Right lobe of liver (tissue), 5 donors: Measurements from ENCODE around the gene OTOGL. TPM values are rescaled to one million over a fixed set of nuclear protein-coding genes. Genes with fewer than 3 reads are reported as not detected.

Experiments used
- small RNA-seq, 2 experiments: library from RNA; depleted of rRNA; stranded (forward); fragments of <200 nt; gene quantifications; one replicate each; pipeline ENCODE3, GENCODE V24; 2016
- total RNA-seq, 6 experiments: library from RNA; depleted of rRNA in 2 of 6; stranded (reverse); fragments of >200 nt in 2 of 6; fragmentation: NEBNext Ultra II Directional in 3 of 6; extraction: Animal tissue kit (Norgen Biotek cat#: 25700) in 3 of 6; gene quantifications; one replicate each; pipeline versions ENCODE4 v1.1.0 to v1.2.4, GENCODE V29; 2016 to 2023
- donor health status: DM: no; HTN: no; CAD: no.
- donor health status: DM: no; HTN: no; CAD: no.
- donor health status: DM: no; HTN: yes; CAD: no.
- donor health status: DM: no; HTN: yes; CAD: no.

Gene OTOGL
- total RNA-seq, 6 experiments from 2014 or later = 0.06 TPM; not detected in 5

Small RNA genes lying within 50 kb of the gene (small RNA-seq; reads per million reads assigned to genes)
- gene RN7SKP261 = 0 reads per million in 2 experiments
- 0 reads per million in 2 experiments for gene RNU7-106P

Other genes with a start within 250 kb of the OTOGL start
- 10 to 100 TPM; 13.1 to 21.0 (median 19.2) TPM for gene PPP1R12A, start 164.4 kb upstream of the OTOGL start, total RNA-seq